H1 (cell line): ENCODE results near the gene ZNF66. TPM values are rescaled to one million over a fixed set of nuclear protein-coding genes. Genes with fewer than 3 reads are reported as not detected.

Experiments used
- EZH2 ChIP-seq: fragments of 200-600 bp; sonication (generic); IDR thresholded peaks from 2 replicates; pipeline ENCODE4 v1.7.1; 2012; ENCODE audit warnings: low read depth, mild to moderate bottlenecking, moderate library complexity, low read length, inconsistent platforms; ENCODE audit not compliant: severe bottlenecking
- polyA plus RNA-seq, 7 experiments: library from polyadenylated mRNA; depleted of rRNA in 3 of 7; stranded (reverse) in 5 of 7; unstranded in 2 of 7; fragments of >200 nt in 5 of 7; fragments of 200-250 nt in 2 of 7; gene quantifications; 1 replicate in 5 of 7; 2 replicates in 1 of 7; 4 replicates in 1 of 7; pipeline versions ENCODE4 v1.2.1 to v1.2.3, GENCODE V29; 2011 to 2013; ENCODE audit warnings: missing spikeins in 2 of 7, mixed read lengths in 2 of 7
- total RNA-seq: library from RNA; stranded (reverse); fragmentation: NEBNext Ultra II Directional; extraction: Animal tissue kit (Norgen Biotek cat#: 25700); gene quantifications from 2 replicates; pipeline ENCODE4 v1.2.1, GENCODE V29; 2021

Gene ZNF66
- total and polyA plus RNA-seq, 2 of the 8 experiments (the other 6 are each of a cell fraction or from before 2014, with no cell fraction given): 13.3 to 59.7 TPM

GRCh38 chr19:20791806-20792205, 15.7 kb downstream of the ZNF66 start (continued):
- TF ChIP-seq EZH2: no peak
